Caco-2 (cell line): Measurements from ENCODE around the gene CLEC16A. TPM values are rescaled to one million over a fixed set of nuclear protein-coding genes. Genes with fewer than 3 reads are reported as not detected.

Experiments
- BruUV-seq: library from RNA; stranded (reverse); fragments of 400-500 nt; replicated peaks from 2 replicates; lab custom pipeline; 2021; lab: Mats Ljungman, UMichigan
- CTCF ChIA-PET: fragments of 300-600 bp; sonication (Branson Sonifier 250); formaldehyde crosslinking; loops from one replicate; lab custom pipeline; 2022; ENCODE audit warnings: antibody characterized with exemption; lab: Charles Lee
- POLR2A ChIA-PET: fragments of 300-600 bp; sonication (Branson Sonifier 250); formaldehyde crosslinking; loops from one replicate; lab custom pipeline; 2022; ENCODE audit warnings: antibody characterized with exemption; lab: Charles Lee
- DNase-seq, 2 experiments: peaks; one replicate each; pipeline versions ENCODE4 v3.0.0 to v3.0.0-alpha.2; 2020 to 2022
- H3K27me3 ChIP-seq: replicated peaks from 2 replicates; pipeline ENCODE4 v1.6.0; 2011; ENCODE audit warnings: low read length; ENCODE audit not compliant: control insufficient read depth, insufficient read depth
- H3K36me3 ChIP-seq: 2 replicates; pipeline ENCODE4 v1.5.1; 2011; ENCODE audit warnings: low read length; ENCODE audit not compliant: control insufficient read depth, insufficient read depth
- H3K4me1 ChIP-seq: fragments of 250-450 bp; sonication (Bioruptor Pico); 2 replicates; pipeline ENCODE4 v1.5.1; 2020; ENCODE audit warnings: mild to moderate bottlenecking
- H3K4me3 ChIP-seq: 2 replicates; pipeline ENCODE4 v1.5.1; 2011; ENCODE audit warnings: low read depth, mild to moderate bottlenecking, control low read depth, low read length
- H3K9me3 ChIP-seq: fragments of 250-450 bp; sonication (Bioruptor Pico); 2 replicates; pipeline ENCODE4 v1.5.1; 2020; ENCODE audit warnings: mild to moderate bottlenecking, moderate library complexity
- H3K27ac Mint-ChIP-seq: one replicate; pipeline ENCODE4 v1.8.0; 2022; ENCODE audit warnings: mixed read lengths; ENCODE audit not compliant: unreplicated experiment
- H3K27me3 Mint-ChIP-seq: one replicate; pipeline ENCODE4 v1.8.0; 2022; ENCODE audit warnings: mixed read lengths; ENCODE audit not compliant: insufficient read depth, unreplicated experiment
- H3K36me3 Mint-ChIP-seq: one replicate; pipeline ENCODE4 v1.8.0; 2022; ENCODE audit warnings: mild to moderate bottlenecking, mixed read lengths; ENCODE audit not compliant: insufficient read depth, unreplicated experiment
- H3K4me1 Mint-ChIP-seq: one replicate; pipeline ENCODE4 v1.8.0; 2022; ENCODE audit warnings: low read depth, mixed read lengths; ENCODE audit not compliant: unreplicated experiment
- H3K4me3 Mint-ChIP-seq: one replicate; pipeline ENCODE4 v1.8.0; 2022; ENCODE audit warnings: mild to moderate bottlenecking, moderate library complexity, mixed read lengths; ENCODE audit not compliant: unreplicated experiment
- H3K9me3 Mint-ChIP-seq: one replicate; pipeline ENCODE4 v1.8.0; 2022; ENCODE audit warnings: mixed read lengths; ENCODE audit not compliant: unreplicated experiment
- intact Hi-C: fragments of 100-400 bp; cut with micrococcal nuclease; formaldehyde crosslinking; loops from one replicate; pipeline ENCODE4 v1.10.0; 2022; ENCODE audit not compliant: unreplicated experiment
- total RNA-seq: library from RNA; stranded (reverse); gene quantifications from 2 replicates; pipeline ENCODE4 v1.2.3, GENCODE V29; 2022
- TF ChIP-seq, protein P1 (sequence below), 2 experiments: fragments of 200-600 bp in 1 of 2; IDR thresholded peaks; 1 replicate in 1 of 2; 2 replicates in 1 of 2; pipeline versions ENCODE4 v1.5.1 to v1.8.0; 2011 to 2022; ENCODE audit warnings: antibody characterized with exemption in 1 of 2, control low read depth in 1 of 2, inconsistent platforms in 1 of 2, low read depth in 1 of 2, low read length in 1 of 2, mild to moderate bottlenecking in 1 of 2, moderate library complexity in 1 of 2; ENCODE audit not compliant: insufficient read depth in 1 of 2, severe bottlenecking in 1 of 2, unreplicated experiment in 1 of 2

CLEC16A gene
- total RNA-seq, 1 experiment from 2014 or later, result 27.0 TPM

DNA sequence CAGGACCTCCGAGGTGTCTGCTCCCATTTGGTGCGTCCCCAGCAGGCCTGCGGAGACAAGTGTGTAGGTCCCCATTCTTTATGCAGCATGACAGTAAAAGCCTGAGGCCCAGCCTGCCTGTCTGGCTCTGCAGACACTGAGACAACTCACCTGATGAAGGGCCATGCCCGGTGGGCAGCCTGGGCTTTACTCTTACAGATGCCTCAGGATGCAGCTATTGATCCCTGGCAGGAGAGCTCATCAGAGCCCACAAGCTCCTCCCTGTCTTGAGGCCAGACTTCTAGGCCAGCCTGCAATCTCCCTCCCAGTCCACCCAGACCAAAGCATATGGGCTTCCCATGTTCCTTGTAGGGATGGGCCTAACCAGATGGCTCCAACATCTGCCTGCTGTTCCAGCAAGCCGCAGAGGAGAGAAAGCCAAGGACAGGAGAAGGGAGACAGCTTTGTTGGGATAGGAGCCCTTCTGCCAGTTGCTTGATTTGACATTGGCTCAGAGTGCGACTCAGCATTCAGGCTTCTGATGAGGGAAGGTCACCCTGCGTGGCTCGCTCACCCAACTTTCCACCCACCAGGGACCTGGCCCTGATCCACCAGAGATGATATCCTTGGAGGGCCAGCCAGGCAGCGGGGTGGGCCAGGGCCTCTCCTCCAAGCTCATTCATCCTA lies 224.2 kb downstream of the CLEC16A start:
- H3K27ac Mint-ChIP-seq, result no peak overlapping the region
- H3K36me3 Mint-ChIP-seq, result peaks cover 6% of the 10 kb centered on the region
- Histone ChIP-seq H3K36me3 (no peaks in the 10 kb centered on the region), H3K4me3 (no peak overlapping the region), H3K9me3 (no peaks in the 10 kb centered on the region), H3K4me1 (no peaks in the 10 kb centered on the region), H3K27me3 (no peaks in the 10 kb centered on the region)
- BruUV-seq, result no TSS peak
- TF ChIP-seq, protein P1, sequence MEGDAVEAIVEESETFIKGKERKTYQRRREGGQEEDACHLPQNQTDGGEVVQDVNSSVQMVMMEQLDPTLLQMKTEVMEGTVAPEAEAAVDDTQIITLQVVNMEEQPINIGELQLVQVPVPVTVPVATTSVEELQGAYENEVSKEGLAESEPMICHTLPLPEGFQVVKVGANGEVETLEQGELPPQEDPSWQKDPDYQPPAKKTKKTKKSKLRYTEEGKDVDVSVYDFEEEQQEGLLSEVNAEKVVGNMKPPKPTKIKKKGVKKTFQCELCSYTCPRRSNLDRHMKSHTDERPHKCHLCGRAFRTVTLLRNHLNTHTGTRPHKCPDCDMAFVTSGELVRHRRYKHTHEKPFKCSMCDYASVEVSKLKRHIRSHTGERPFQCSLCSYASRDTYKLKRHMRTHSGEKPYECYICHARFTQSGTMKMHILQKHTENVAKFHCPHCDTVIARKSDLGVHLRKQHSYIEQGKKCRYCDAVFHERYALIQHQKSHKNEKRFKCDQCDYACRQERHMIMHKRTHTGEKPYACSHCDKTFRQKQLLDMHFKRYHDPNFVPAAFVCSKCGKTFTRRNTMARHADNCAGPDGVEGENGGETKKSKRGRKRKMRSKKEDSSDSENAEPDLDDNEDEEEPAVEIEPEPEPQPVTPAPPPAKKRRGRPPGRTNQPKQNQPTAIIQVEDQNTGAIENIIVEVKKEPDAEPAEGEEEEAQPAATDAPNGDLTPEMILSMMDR (IDR thresholded peaks at IDR 0.05; ENCODE audit: insufficient read depth in 1 of 2, low read depth in 1 of 2, low read length in 1 of 2, severe bottlenecking in 1 of 2, unreplicated experiment in 1 of 2), result no peak
- H3K27me3 Mint-ChIP-seq, result no peaks in the 10 kb centered on the region
- ChIA-PET POLR2A (no interaction called here), CTCF (no interaction called here)
- H3K9me3 Mint-ChIP-seq, result no peaks in the 10 kb centered on the region
- H3K4me3 Mint-ChIP-seq, result no peak overlapping the region
- DNase-seq, result no peak
- H3K4me1 Mint-ChIP-seq, result no peaks in the 10 kb centered on the region
- intact Hi-C loops, result no loop called here

DNA sequence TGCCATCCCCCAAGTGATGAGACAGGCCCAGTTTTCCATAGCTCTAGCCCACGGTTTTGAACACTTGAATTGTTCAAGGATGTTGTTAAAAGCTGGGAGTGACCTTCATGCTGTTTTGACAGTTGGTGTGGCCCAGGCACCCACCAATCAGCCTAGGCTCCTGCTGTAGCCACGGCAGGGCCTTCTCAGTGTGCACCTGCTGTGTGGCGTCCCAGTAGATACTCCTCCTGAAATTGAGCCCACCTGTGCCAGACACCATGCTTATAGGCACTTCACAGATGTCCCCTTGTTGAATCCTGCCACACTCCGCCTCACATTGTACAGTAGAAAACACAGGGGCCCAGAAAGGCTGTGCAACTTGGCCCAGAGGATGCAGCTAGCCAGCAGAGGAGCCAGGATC lies 225.3 kb downstream of the CLEC16A start:
- Mint-ChIP-seq H3K9me3 (no peaks in the 10 kb centered on the region), H3K4me3 (no peak overlapping the region), H3K27ac (no peak overlapping the region), H3K36me3 (peaks cover 6% of the 10 kb centered on the region), H3K4me1 (no peaks in the 10 kb centered on the region), H3K27me3 (no peaks in the 10 kb centered on the region)
- DNase-seq, result no peak
- BruUV-seq, result no TSS peak
- intact Hi-C loops, result no loop called here
- H3K36me3 ChIP-seq, result no peaks in the 10 kb centered on the region
- ChIA-PET CTCF (no interaction called here), POLR2A (no interaction called here)
- TF ChIP-seq, protein P1 (IDR thresholded peaks at IDR 0.05; ENCODE audit: insufficient read depth in 1 of 2, low read depth in 1 of 2, low read length in 1 of 2, severe bottlenecking in 1 of 2, unreplicated experiment in 1 of 2), result no peak
- H3K4me3 ChIP-seq, result no peak overlapping the region
- no peaks in the 10 kb centered on the region for H3K9me3 ChIP-seq
- no peaks in the 10 kb centered on the region for H3K27me3 ChIP-seq
- no peaks in the 10 kb centered on the region for H3K4me1 ChIP-seq

DNA sequence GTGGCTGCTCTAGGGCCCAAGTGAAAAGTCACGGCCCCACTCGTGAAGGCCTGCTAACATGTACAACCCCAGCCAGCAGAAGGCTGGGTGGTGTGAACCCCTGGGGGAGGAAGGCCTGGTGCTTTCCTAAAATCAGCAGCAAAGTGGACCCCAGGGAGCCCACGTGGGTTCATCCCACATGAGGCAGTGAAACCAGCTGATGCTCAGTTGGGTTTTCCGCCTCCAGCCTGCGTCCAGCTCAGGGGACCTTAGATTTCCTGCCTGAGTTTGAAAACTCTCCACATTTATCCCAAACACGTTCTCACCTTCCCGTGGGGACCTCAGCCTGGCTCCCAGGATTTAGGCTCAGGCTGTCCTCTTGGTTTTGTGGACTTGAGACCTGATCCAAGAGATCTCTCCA lies 225.8 kb downstream of the CLEC16A start:
- Histone ChIP-seq H3K9me3 (no peaks in the 10 kb centered on the region), H3K27me3 (no peaks in the 10 kb centered on the region), H3K4me3 (no peak overlapping the region), H3K4me1 (no peaks in the 10 kb centered on the region), H3K36me3 (no peaks in the 10 kb centered on the region)
- no peak overlapping the region for H3K27ac Mint-ChIP-seq
- POLR2A ChIA-PET, result no interaction called here
- CTCF ChIA-PET, result no interaction called here
- no peaks in the 10 kb centered on the region for H3K9me3 Mint-ChIP-seq
- H3K36me3 Mint-ChIP-seq, result peaks cover 6% of the 10 kb centered on the region
- H3K4me3 Mint-ChIP-seq, result no peak overlapping the region
- TF ChIP-seq, protein P1 (IDR thresholded peaks at IDR 0.05; ENCODE audit: insufficient read depth in 1 of 2, low read depth in 1 of 2, low read length in 1 of 2, severe bottlenecking in 1 of 2, unreplicated experiment in 1 of 2), result no peak
- DNase-seq, result no peak
- H3K4me1 Mint-ChIP-seq, result no peaks in the 10 kb centered on the region
- intact Hi-C loops, result no loop called here
- no peaks in the 10 kb centered on the region for H3K27me3 Mint-ChIP-seq
- no TSS peak for BruUV-seq
